ENCODE results near the gene TMEM213. TPM values are rescaled to one million over a fixed set of nuclear protein-coding genes. Genes with fewer than 3 reads are reported as not detected.

Gene TMEM213
- total RNA-seq, 1 donor from 2014 or later = 1.9 TPM

GRCh38 chr7:138864667-138865066 lies 66.9 kb downstream of the TMEM213 start:
- intact Hi-C loops (cut with DNase I) = no loop called here
- Histone ChIP-seq H3K9me3 (no peaks in the 10 kb centered on the region), H3K4me1 (no peaks in the 10 kb centered on the region), H3K36me3 (peaks cover 9% of the 10 kb centered on the region), H3K27me3 (ENCODE audit: low read depth) (no peaks in the 10 kb centered on the region), H3K27ac (no peak overlapping the region), H3K4me3 (no peak overlapping the region)
- no peak for TF ChIP-seq CTCF (IDR thresholded peaks at IDR 0.05)
- ATAC-seq (no peak), DNase-seq (no peak)

GRCh38 chr7:138865843-138866242 lies 68.0 kb downstream of the TMEM213 start:
- peak; percentile 27 to 41 for ATAC-seq

GRCh38 chr7:138866353-138866752 lies 68.6 kb downstream of the TMEM213 start:
- no peaks in the 10 kb centered on the region for H3K9me3 ChIP-seq
- no peaks in the 10 kb centered on the region for H3K4me1 ChIP-seq
- H3K36me3 ChIP-seq = peaks cover 11% of the 10 kb centered on the region
- no peak for TF ChIP-seq CTCF (IDR thresholded peaks at IDR 0.05)
- intact Hi-C loops (cut with DNase I) = no loop called here
- H3K4me3 ChIP-seq = no peak overlapping the region
- H3K27me3 ChIP-seq (ENCODE audit: low read depth) = no peaks in the 10 kb centered on the region
- DNase-seq (no peak), ATAC-seq (no peak)
- H3K27ac ChIP-seq = no peak overlapping the region

More at GRCh38 chr7:138865843-138866242, 68.0 kb downstream of the TMEM213 start:
- no peaks in the 10 kb centered on the region for H3K27me3 ChIP-seq (ENCODE audit: low read depth)
- H3K36me3 ChIP-seq = peaks cover 11% of the 10 kb centered on the region
- no peak overlapping the region for H3K27ac ChIP-seq
- DNase-seq = no peak
- H3K4me1 ChIP-seq = no peaks in the 10 kb centered on the region
- TF ChIP-seq CTCF (IDR thresholded peaks at IDR 0.05) = peak; percentile 24
- no peaks in the 10 kb centered on the region for H3K9me3 ChIP-seq
- intact Hi-C loops (cut with DNase I) = no loop called here
- H3K4me3 ChIP-seq = no peak overlapping the region

- no peak for TF ChIP-seq CTCF (IDR thresholded peaks at IDR 0.05)
- Histone ChIP-seq H3K27me3 (ENCODE audit: low read depth) (no peaks in the 10 kb centered on the region), H3K4me1 (no peaks in the 10 kb centered on the region), H3K9me3 (no peaks in the 10 kb centered on the region), H3K27ac (no peak overlapping the region), H3K36me3 (peaks cover 11% of the 10 kb centered on the region), H3K4me3 (no peak overlapping the region)
- DNase-seq (no peak), ATAC-seq (no peak)
- intact Hi-C loops (cut with DNase I) = no loop called here
Observed at GRCh38 chr7:138867744-138868143, 70.0 kb downstream of the TMEM213 start.

- Histone ChIP-seq H3K36me3 (peaks cover 11% of the 10 kb centered on the region), H3K4me1 (no peaks in the 10 kb centered on the region), H3K9me3 (no peaks in the 10 kb centered on the region), H3K4me3 (no peak overlapping the region), H3K27me3 (ENCODE audit: low read depth) (no peaks in the 10 kb centered on the region), H3K27ac (no peak overlapping the region)
- intact Hi-C loops (cut with DNase I) = no loop called here
- DNase-seq (no peak), ATAC-seq (no peak)
- no peak for TF ChIP-seq CTCF (IDR thresholded peaks at IDR 0.05)
Observed at GRCh38 chr7:138868711-138869110, 70.9 kb downstream of the TMEM213 start.

- Histone ChIP-seq H3K4me3 (no peak overlapping the region), H3K9me3 (no peaks in the 10 kb centered on the region), H3K27ac (no peak overlapping the region), H3K4me1 (no peaks in the 10 kb centered on the region), H3K36me3 (peaks cover 11% of the 10 kb centered on the region), H3K27me3 (ENCODE audit: low read depth) (no peaks in the 10 kb centered on the region)
- no peak for DNase-seq
- TF ChIP-seq CTCF (IDR thresholded peaks at IDR 0.05) = no peak
- ATAC-seq = peak in 1 of 2 donors; percentile 16
- intact Hi-C loops (cut with DNase I) = no loop called here
Observed at GRCh38 chr7:138869353-138869752, 71.6 kb downstream of the TMEM213 start.

All from lower lobe of right lung (tissue), 2 donors.